GM12878 (cell line): Measurements from ENCODE around the gene FOXO3. TPM values are rescaled to one million over a fixed set of nuclear protein-coding genes. Genes with fewer than 3 reads are reported as not detected.

Source experiments
- ATAC-seq: fragments of 200-7000 bp; cut with Tn5 transposase; 3 replicates; pipeline ENCODE4 v1.9.1; 2020; ENCODE audit warnings: mild to moderate bottlenecking, moderate library complexity
- BruUV-seq: library from RNA; stranded (reverse); fragments of 400-500 nt; replicated peaks from 2 replicates; lab custom pipeline; 2021; lab: Mats Ljungman, UMichigan
- CTCF ChIA-PET: fragments of 300-600 bp; sonication (Branson Sonifier 250); formaldehyde crosslinking; extraction: SDS; loops from one replicate; lab custom pipeline; 2021; ENCODE audit warnings: inconsistent platforms; lab: Yijun Ruan, JAX
- POLR2A ChIA-PET: fragments of 350-600 bp; formaldehyde crosslinking; extraction: SDS; loops from one replicate; lab custom pipeline; 2021; ENCODE audit warnings: inconsistent platforms; lab: Charles Lee
- RAD21 ChIA-PET: fragments of 300-600 bp; sonication (Branson Sonifier 250); formaldehyde crosslinking; loops from one replicate; lab custom pipeline; 2023; ENCODE audit warnings: antibody characterized with exemption; ENCODE audit not compliant: unreplicated experiment; lab: Charles Lee
- SMC1A ChIA-PET: fragments of 300-600 bp; sonication (Branson Sonifier 250); formaldehyde crosslinking; loops from one replicate; lab custom pipeline; 2023; ENCODE audit not compliant: unreplicated experiment, uncharacterized antibody; lab: Charles Lee
- DNase-seq: peaks from one replicate; pipeline ENCODE4 v3.0.0-alpha.2; 2011; ENCODE audit warnings: low read depth, low spot score
- FAIRE-seq: peaks from 3 replicates; lab custom pipeline; 2011; peaks lifted over from hg19 to GRCh38; lab: Jason Lieb, UNC
- H2AFZ ChIP-seq: 2 replicates; pipeline ENCODE4 v1.6.0; 2011; ENCODE audit warnings: low read depth, low read length, control low read depth; ENCODE audit not compliant: control insufficient read depth
- H3K27ac ChIP-seq: 2 replicates; pipeline ENCODE4 v1.5.1; 2011; ENCODE audit warnings: control low read depth; ENCODE audit not compliant: control insufficient read depth, insufficient read depth
- H3K27me3 ChIP-seq, 2 experiments: replicated peaks in 1 of 2; 2 replicates each; pipeline versions ENCODE4 v1.6.0 to v1.6.1; 2011; ENCODE audit warnings: low read length in 1 of 2; ENCODE audit not compliant: control insufficient read depth in 2 of 2, insufficient read depth in 2 of 2
- H3K36me3 ChIP-seq, 2 experiments: 2 replicates each; pipeline ENCODE4 v1.5.1; 2011; ENCODE audit warnings: low read length in 1 of 2; ENCODE audit not compliant: control insufficient read depth in 2 of 2, insufficient read depth in 2 of 2
- H3K4me1 ChIP-seq: 2 replicates; pipeline ENCODE4 v1.6.1; 2011; ENCODE audit warnings: mild to moderate bottlenecking, low read length, moderate library complexity, mixed read lengths; ENCODE audit not compliant: control insufficient read depth, insufficient read depth
- H3K4me2 ChIP-seq: 2 replicates; pipeline ENCODE4 v1.6.0; 2011; ENCODE audit warnings: control low read depth; ENCODE audit not compliant: control insufficient read depth, insufficient read depth
- H3K4me3 ChIP-seq: fragments of 200-600 bp; sonication (generic); 2 replicates; pipeline ENCODE4 v1.5.1; 2016
- H3K79me2 ChIP-seq: 2 replicates; pipeline ENCODE4 v1.6.0; 2011; ENCODE audit warnings: low read length; ENCODE audit not compliant: control insufficient read depth, insufficient read depth
- H3K9ac ChIP-seq: 2 replicates; pipeline ENCODE4 v1.8.0; 2011; ENCODE audit warnings: low read length, control low read depth, mixed read lengths; ENCODE audit not compliant: control insufficient read depth, insufficient read depth
- H3K9me3 ChIP-seq: replicated peaks from 3 replicates; pipeline ENCODE4 v1.5.1; 2011; ENCODE audit warnings: mild to moderate bottlenecking, low read length; ENCODE audit not compliant: control insufficient read depth, insufficient read depth
- H4K20me1 ChIP-seq: 2 replicates; pipeline ENCODE4 v1.6.0; 2011; ENCODE audit not compliant: control insufficient read depth, insufficient read depth
- ATF7 ChIP-seq: fragments of 450-650 bp; IDR thresholded peaks from 2 replicates; pipeline ENCODE4 v1.6.1; 2016; ENCODE audit warnings: low read depth, mild to moderate bottlenecking
- BCL11A ChIP-seq: IDR thresholded peaks from 2 replicates; pipeline ENCODE4 v1.6.1; 2011; ENCODE audit warnings: low read depth, low read length
- BRCA1 ChIP-seq: IDR thresholded peaks from 2 replicates; pipeline ENCODE4 v1.6.1; 2011; ENCODE audit warnings: low read depth, low read length, improper control_type of control experiment
- GATAD2B ChIP-seq: fragments of 450-650 bp; conservative IDR thresholded peaks from 2 replicates; pipeline ENCODE4 v1.6.1; 2017; ENCODE audit warnings: low read depth, mild to moderate bottlenecking, moderate library complexity
- HDAC6 ChIP-seq: fragments of 200-600 bp; sonication (generic); IDR thresholded peaks from one replicate; pipeline ENCODE4 v1.8.0; 2017; ENCODE audit warnings: antibody characterized with exemption; ENCODE audit not compliant: unreplicated experiment
- PAX5 ChIP-seq: IDR thresholded peaks from 2 replicates; pipeline ENCODE4 v1.6.1; 2011; ENCODE audit warnings: low read depth, low read length, borderline replicate concordance
- RAD21 ChIP-seq: IDR thresholded peaks from 2 replicates; pipeline ENCODE4 v1.6.1; 2011; ENCODE audit warnings: mild to moderate bottlenecking, low read depth, low read length, moderate library complexity; ENCODE audit not compliant: insufficient read depth
- SIN3A ChIP-seq: IDR thresholded peaks from 2 replicates; pipeline ENCODE4 v1.6.1; 2012; ENCODE audit warnings: low read depth, low read length, improper control_type of control experiment
- STAT1 ChIP-seq: fragments of 450-650 bp; conservative IDR thresholded peaks from 2 replicates; pipeline ENCODE4 v1.6.1; 2014; ENCODE audit warnings: antibody characterized with exemption, mild to moderate bottlenecking
- WGBS: methylation state at CpG from one replicate; pipeline ENCODE4 v1.1.6; 2016; ENCODE audit warnings: low lambda C conversion rate; ENCODE audit not compliant: insufficient replicate concordance, insufficient coverage; ENCODE audit errors: missing lambda C conversion rate; 5-methylcytosine and 5-hydroxymethylcytosine counted together
- in situ Hi-C: fragments of 300-500 bp; cut with MboI; formaldehyde crosslinking; loops from 9 replicates; pipeline ENCODE4 v1.14.3; 2018; ENCODE audit warnings: mixed read lengths
- intact Hi-C: fragments of 100-400 bp; cut with micrococcal nuclease; formaldehyde crosslinking; loops from one replicate; pipeline ENCODE4 v1.14.2; 2022; ENCODE audit not compliant: unreplicated experiment
- polyA plus RNA-seq, 11 experiments: library from polyadenylated mRNA; depleted of rRNA in 4 of 11; unstranded in 6 of 11; stranded (reverse) in 5 of 11; fragments of >200 nt; fragmentation: Nextera tagmentation in 4 of 11; fragmentation: Illumina TruSeq in 1 of 11; extraction: Ambion mirVana in 4 of 11; extraction: Trizol in 1 of 11; gene quantifications; 1 replicate in 1 of 11; 2 replicates in 10 of 11; pipeline versions ENCODE4 v1.2.1 to v1.2.3, GENCODE V29; 2011 to 2016; ENCODE audit warnings: inconsistent platforms in 2 of 11, missing spikeins in 2 of 11, low read depth in 1 of 11
- total RNA-seq, 4 experiments: library from RNA; depleted of rRNA in 3 of 4; stranded (reverse); fragments of >200 nt in 3 of 4; fragmentation: Illumina TruSeq in 1 of 4; extraction: Trizol in 1 of 4; gene quantifications; 2 replicates each; pipeline versions ENCODE4 v1.2.1 to v1.2.3, GENCODE V29; 2013 to 2021

Gene FOXO3
- total and polyA plus RNA-seq, 10 of the 15 experiments (the other 5 are each of a cell fraction or from before 2014, with no cell fraction given) = 0.82 to 4.5 (median 1.7) TPM

DNA sequence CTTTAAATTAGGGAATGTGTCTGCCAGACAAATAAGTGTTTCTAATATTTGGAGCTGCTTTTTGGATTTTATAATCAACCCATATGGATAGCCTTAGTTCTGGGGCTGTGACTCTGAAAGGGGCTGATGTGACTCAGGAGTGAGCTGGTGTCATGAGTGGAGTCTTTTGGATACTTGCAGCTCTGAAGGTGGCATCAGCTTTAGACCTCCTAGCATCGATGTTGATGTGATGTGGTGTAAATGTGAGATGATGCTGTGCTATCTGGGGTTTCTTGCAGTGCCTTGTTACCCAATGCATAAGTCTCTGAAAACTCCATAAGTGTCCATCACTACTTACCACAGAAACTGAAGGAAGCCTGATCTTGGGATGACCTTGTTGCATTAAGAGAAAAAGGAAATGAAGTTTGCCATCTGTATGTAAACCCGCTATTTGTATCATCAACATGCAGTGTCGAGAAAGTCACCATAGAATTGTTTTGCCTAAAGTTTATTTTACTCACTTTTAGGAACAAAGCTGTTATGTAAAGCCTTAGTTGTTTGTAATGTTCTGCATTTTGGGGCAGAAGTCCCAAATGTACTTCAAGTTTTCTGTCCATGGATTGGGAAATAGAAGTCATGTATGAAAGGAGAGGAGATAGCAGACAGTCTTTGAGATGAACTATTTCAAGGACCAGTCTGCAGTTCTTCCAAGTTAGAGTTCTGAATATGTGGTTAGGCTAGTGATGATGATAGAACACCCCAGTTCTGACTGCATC, 8.0 kb downstream of the FOXO3 start (continued):
- TF ChIP-seq SIN3A = no peak

- WGBS = 100% methylated on average over 1 of the region's 1 CpG
- in situ Hi-C loops = no loop called here
- no peak for TF ChIP-seq BCL11A
- TF ChIP-seq STAT1 = no peak
- TF ChIP-seq BRCA1 = no peak
- no peak for TF ChIP-seq ATF7
- TF ChIP-seq GATAD2B = no peak
- TF ChIP-seq HDAC6 = no peak
- TF ChIP-seq PAX5 = no peak
- peak; percentile 25; the same call in 1 of the 2 replicates for TF ChIP-seq RAD21
Measured at GRCh38 chr6:108570517-108570916, 9.8 kb downstream of the FOXO3 start.

More at GRCh38 chr6:108570517-108570916, 9.8 kb downstream of the FOXO3 start:
- Histone ChIP-seq H3K9me3 (no peaks in the 10 kb centered on the region), H3K27me3 (no peaks in the 10 kb centered on the region), H3K36me3 (peaks cover 0 to 13% of the 10 kb centered on the region in 2 experiments; a peak in 2 of 4 replicates), H3K9ac (no peak overlapping the region), H3K4me1 (peaks cover 14% of the 10 kb centered on the region; the same call in 1 of the 2 replicates), H4K20me1 (no peaks in the 10 kb centered on the region; the same call in 1 of the 2 replicates), H3K79me2 (peaks cover 18% of the 10 kb centered on the region), H3K4me3 (no peak overlapping the region), H3K4me2 (no peak overlapping the region), H2AFZ (no peak overlapping the region), H3K27ac (no peak overlapping the region)
- ATAC-seq (no peak), FAIRE-seq (no peak), DNase-seq (no peak)
- CTCF ChIA-PET = interaction anchor here (0.5 to 1.9 kb wide), 8 partner anchors 16 to 502 kb away, joined by 3 to 10 read pairs (median 3); no protein-coding TSS in a partner anchor
- RAD21 ChIA-PET = interaction anchor here (1.1 to 1.2 kb wide), 2 partner anchors 27 to 210 kb away, joined by 3 read pairs; no protein-coding TSS in a partner anchor
- intact Hi-C loops = no loop called here
- POLR2A ChIA-PET = no interaction called here
- no TSS peak for BruUV-seq
- SMC1A ChIA-PET = interaction anchor here (0.7 to 1.5 kb wide), 3 partner anchors 28 to 503 kb away, joined by 3 to 5 read pairs (median 3); no protein-coding TSS in a partner anchor
